D341Med (cell line): ENCODE data around the gene GFPT2.

Source experiments
- DNase-seq: peaks from one replicate; pipeline ENCODE4 v3.0.0; 2012; ENCODE audit warnings: low spot score

GFPT2 gene

DNA sequence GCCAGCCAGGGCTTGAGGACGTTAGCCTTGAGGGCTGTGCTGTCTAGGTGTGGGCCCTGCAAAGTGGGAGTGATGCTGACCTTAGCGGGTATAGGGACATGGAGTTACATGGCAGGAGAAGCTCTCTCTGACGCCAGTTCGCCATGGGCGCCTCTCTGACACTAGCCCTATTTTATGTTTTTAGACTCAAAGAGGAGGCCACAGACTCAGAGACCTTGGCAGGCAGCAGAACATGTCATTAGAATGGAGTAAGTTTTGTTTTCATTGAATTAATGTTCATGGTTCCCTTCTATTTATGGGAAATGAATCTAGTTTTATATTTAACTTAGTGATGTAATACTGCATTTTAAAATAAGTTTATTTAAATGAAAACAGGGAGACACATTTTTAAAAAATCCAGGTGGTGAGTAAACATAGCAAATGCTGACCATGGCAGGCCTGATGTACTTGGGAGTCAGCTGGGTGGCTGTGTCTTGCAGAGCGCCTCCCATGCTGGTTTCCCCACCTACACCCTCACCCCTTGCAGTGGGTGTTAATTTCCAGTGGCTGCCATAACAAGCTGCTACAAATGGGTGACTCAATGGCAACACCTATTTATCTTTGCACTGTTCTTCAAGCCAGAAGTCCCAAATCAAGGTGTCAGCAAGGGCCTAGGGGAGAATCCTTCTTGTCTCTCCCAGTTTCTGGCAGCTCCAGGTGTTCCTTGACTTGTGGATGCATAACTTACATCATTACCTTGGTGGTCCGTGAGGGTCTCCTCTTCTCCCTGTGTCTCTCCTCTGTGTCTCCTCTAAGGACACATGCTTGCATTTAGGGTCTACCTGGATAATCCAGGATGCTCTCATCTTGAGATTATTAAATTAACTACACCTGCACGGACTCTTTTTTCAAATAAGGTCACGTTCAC lies 25.6 kb upstream of the GFPT2 start:
- DNase-seq: no peak

DNA sequence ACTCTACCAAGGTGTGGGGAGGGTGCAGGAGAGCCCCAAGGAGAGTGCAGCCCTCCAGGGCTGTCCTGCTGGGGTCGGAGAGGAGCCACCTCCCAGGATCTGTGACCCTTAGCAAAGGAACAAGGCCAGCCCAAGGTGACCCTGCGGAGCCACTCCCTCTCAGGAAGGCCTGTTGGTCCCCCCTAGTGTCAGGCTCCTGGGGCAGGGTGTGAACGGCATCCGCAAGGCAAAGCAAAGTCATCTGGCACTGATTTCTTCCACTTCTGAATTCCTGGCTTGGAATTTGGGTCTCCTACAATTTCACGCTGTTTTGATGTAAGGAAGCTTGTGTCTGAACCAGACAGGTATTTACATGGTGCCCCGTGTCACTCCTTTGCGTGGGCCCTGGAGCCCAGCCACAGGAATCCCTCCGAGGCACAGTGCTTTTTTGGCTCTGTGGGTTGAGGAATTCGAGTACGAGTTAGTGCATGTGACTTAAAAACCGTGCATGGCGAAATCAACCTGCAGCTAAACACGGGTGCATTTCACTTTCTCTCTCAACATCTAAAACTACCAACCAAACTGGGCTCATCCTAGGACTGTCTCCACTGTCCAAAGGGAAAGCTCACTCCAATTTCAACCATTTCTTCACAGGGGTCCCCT lies 24.5 kb upstream of the GFPT2 start:
- no peak for DNase-seq

GRCh38 chr5:180376511-180376910 lies 23.4 kb upstream of the GFPT2 start:
- DNase-seq: no peak

DNA sequence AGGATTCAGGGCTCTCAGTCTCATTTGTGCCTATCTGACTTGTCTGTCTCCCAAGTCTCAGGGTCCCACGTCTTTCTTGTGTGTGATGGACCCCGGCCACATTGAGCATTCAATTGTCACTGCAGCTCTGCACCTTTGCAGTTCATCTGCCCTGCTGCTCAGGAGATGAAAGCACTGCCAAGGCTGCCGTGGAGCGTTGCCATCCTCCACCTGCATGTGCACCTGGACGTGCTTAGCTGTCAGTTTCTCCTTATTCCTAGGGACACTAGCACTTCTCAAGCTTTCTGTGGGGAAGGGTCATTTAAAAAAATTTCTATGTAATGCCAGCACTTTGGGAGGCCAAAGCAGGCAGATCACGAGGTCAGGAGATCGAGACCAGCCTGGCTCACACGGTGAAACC lies 22.8 kb upstream of the GFPT2 start:
- no peak for DNase-seq

DNA sequence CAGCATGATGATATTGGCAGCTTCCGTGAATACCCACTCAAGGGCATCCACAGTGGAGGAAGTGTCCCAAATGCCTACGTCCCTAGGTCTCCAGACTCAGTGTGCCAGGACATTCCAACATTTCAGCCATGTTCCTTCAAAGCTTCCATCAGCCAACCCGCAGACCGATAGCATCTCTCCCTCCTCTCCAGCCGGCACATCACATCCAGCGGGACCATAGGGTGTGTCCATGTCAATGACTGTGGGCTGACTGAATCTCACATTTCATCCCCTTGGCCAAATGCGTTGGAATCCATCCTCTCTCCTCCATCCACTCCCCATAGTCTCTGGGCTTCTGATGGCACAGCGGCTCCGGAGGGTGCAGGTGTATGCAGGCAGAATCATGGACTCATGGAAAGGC lies 22.2 kb upstream of the GFPT2 start:
- no peak for DNase-seq

DNA sequence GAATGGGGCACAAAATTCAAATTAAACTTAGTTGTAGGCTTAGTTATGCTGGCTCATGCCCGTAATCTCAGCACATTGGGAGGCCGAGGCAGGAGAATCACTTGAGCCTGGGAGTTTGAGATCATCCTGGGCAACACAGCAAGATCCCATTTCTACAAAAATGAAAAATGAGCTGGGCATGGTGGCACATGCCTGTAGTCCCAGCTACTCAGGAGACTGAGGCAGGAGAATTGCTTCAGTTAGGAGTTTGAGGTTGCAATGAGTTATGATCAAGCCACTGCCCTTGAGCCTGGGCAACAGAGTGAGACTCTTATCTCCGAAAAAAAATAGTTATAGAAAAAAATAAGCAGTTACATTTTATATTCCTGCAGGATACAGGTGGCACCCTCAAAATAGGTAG lies 20.7 kb upstream of the GFPT2 start:
- DNase-seq: no peak

GRCh38 chr5:180373454-180373853 lies 20.3 kb upstream of the GFPT2 start:
- no peak for DNase-seq

- no peak for DNase-seq
These were observed 18.8 kb upstream of the GFPT2 start for GRCh38 chr5:180371949-180372348.

DNA sequence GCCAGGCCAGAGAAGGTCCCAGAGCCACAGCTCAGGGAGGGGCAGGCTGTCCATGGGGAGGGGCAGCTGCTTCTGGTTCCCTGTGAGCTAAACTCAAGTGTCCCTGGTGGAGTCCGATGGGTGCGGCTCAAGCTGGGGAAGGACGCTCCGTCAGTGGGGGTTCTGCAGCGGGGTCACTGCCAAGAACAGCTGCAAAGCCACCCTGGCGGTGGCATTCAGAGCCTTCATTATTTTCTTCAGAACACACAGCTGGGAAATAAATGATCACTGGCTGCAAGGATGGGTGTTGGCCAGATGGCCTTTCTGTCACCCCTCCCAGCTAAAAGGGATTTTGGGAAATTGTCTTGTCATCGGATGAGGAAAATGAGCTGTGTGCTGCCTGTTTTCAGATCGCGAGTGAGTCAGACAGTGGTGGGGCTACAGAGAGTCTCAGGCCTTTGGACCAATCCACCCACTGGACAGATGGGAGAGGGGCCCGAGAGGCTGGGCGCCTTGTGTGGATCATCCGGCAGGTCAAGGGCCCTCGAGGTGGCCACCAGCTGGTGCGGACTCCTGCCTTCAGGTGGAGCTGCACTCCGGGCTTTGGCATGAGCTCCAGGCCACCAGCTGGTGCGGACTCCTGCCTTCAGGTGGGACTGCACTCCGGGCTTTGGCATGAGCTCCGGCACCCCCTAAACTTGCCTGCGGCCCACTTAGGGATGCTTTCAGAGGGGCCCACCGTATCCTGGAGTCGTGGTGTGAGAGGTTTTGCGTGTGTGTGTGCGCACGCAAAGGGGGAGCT lies 17.9 kb upstream of the GFPT2 start:
- no peak for DNase-seq

DNA sequence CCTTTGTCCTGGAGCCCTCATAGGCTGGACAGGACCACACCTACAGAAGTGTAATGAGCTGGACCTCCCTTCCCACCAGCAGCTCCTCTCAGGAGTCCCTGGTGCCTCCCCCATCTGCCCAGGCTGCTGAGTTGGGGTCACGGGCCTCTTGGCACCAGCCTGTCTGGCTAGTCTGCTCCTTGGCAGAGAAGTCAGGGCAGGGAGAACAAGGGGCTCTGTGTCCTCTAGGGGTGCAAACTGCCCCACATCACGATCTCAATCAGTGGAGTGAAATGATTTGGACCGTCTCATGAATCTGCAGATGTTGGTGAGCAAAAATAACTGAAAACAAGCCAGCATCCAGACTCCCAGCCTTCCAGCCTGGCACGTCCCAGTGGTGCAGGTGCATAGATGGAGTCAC lies 14.9 kb upstream of the GFPT2 start:
- no peak for DNase-seq

DNA sequence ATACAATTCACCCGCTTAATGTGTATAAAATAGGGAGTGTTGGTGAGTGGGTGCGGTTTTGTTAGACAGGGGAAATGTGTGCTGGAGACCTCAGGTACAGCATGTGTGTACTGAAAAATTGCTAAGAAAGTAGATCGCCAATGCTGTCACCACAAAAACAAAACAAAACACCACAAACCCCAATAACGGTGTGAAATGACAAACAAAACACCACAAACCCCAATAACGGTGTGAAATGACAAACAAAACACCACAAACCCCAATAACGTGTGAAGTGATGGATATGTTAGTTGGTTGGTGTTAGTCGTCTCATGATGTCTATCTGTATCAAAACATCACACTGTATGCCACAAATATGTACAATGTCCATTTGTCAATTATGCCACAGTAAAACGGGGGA lies 14.2 kb upstream of the GFPT2 start:
- no peak for DNase-seq

DNA sequence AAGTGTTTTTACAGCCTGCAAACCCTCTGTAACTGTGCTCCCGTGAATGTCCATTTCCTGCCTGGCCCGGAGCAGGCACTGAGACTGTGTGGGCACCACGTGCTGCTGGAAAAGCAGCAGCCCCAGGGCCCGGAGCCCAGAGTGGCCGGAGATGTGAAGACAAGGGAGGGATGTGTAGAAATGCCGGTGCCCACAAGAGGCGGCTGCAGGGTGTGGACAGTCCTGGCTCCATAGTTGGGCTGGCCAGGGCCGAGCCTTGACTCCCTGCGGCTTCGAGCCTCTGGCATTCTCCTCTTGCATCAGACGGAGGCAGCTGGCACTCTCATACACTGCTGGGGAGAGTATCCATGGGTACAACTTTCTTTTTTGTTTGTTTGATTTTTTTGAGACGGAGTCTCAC lies 13.2 kb upstream of the GFPT2 start:
- DNase-seq: no peak

- no peak for DNase-seq
These were observed 12.7 kb upstream of the GFPT2 start for GRCh38 chr5:180365829-180366228.

- no peak for DNase-seq
These were observed 11.2 kb upstream of the GFPT2 start for GRCh38 chr5:180364306-180364856.

- no peak for DNase-seq
These were observed 7.2 kb upstream of the GFPT2 start for GRCh38 chr5:180360078-180360957.

GRCh38 chr5:180358694-180359093 lies 5.6 kb upstream of the GFPT2 start:
- DNase-seq: no peak

- DNase-seq: no peak
These were observed 5.0 kb upstream of the GFPT2 start for GRCh38 chr5:180358179-180358578.

- no peak for DNase-seq
These were observed 1.8 kb upstream of the GFPT2 start for GRCh38 chr5:180354966-180355365.

DNA sequence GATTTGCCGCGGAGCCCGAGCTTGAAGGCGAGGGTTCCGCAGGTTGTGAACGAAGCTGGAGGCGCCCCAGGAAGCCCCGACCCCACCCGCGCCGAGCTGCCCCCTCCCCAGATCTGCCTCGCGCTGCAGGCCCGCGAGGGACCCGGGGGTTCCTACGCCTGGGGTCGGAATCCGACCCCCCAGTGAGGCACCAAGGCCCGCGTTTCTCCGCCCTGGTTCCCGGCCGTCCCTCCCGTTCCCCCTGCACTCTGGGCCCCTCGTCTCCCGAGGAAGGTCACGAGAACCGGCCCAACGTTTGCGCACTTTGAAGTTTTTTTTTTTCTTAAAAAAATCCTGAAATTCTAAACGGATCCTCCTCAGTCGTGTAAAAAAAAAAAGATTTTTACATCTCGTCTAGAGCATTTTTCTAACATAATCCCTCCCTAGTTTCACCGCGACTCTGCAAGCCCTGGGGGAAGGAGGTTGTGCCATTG lies 880 bp upstream of the GFPT2 start:
- DNase-seq: no peak

DNA sequence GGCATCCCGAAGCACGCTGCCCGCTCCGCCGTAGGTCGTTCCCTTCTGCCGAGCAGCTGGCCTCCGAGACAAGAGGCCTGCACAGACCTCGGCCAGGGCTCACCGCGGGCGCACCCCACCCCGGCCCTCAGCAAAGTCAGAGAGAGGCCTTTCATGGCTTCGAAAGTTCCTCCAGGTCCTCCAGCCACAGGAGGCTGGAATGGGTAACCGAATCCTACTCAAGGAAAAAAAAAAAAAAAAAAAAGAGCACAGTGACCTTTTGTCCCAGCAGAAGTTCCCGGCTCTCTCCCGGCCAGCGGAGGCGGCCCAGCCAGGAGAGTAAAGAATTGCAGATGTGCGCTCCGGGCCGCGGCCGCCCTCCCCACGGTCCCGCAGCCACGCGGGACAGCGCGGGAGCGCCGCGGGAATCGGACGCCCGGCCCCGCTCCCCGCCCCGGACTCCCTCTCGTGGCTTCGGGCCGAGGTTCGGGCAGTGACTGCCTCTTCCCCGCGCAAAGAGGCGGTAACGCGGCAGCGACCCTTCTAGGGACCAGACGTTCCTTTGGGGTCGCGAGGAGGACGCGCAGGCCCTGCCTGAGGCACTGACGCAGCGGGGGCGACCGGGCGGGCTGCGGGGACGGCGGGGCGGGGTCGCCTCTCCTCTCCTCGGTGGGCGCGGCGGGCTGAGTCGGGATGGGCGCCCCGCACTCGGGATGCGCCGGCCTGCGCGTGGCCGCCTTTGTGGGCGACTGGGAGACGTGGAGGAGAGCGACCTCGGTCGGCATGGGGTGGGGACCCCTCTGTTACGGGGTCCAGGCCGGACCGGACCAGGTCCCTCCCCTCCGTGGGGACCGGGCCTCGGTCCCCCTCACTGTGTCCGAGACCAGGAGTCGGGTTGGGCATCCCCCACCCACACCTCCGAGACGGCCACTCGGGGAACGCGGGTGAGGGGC lies 754 bp downstream of the GFPT2 start:
- peak; percentile 50 for DNase-seq
